HL-60 (cell line): ENCODE data around the gene GAGE12E.
"Not testable (repeated sequence)": the region's sequence is repeated elsewhere in the genome, so short reads cannot be mapped to it uniquely, and the experiment has no call there.

Source experiments
- POLR2AphosphoS5 ChIP-seq: IDR thresholded peaks from 2 replicates; pipeline ENCODE4 v1.6.1; 2012; ENCODE audit warnings: low read depth
- SPI1 ChIP-seq: IDR thresholded peaks from 2 replicates; pipeline ENCODE4 v1.6.1; 2012; ENCODE audit warnings: low read depth, mild to moderate bottlenecking, borderline replicate concordance
- TF ChIP-seq, protein P1 (sequence below): IDR thresholded peaks from one replicate; pipeline ENCODE4 v1.5.1; 2011; ENCODE audit warnings: low read length, control low read depth, inconsistent platforms; ENCODE audit not compliant: insufficient read depth

DNA sequence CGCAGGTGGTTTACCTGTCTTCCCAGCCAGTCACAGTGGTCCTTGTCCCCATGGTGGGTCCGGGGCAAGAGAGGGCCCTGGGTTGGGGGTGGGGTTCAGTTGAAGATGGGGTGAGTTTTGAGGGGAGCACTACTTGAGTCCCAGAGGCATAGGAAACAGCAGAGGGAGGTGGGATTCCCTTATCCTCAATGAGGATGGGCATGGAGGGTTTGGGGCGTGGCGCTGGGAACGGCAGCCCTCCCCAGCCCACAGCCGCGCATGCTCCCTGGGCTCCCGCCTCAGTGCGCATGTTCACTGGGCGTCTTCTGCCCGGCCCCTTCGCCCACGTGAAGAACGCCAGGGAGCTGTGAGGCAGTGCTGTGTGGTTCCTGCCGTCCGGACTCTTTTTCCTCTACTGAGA lies 9.5 kb downstream of the GAGE12E start, which contains the start of gene GAGE12F:
- TF ChIP-seq, protein P1, sequence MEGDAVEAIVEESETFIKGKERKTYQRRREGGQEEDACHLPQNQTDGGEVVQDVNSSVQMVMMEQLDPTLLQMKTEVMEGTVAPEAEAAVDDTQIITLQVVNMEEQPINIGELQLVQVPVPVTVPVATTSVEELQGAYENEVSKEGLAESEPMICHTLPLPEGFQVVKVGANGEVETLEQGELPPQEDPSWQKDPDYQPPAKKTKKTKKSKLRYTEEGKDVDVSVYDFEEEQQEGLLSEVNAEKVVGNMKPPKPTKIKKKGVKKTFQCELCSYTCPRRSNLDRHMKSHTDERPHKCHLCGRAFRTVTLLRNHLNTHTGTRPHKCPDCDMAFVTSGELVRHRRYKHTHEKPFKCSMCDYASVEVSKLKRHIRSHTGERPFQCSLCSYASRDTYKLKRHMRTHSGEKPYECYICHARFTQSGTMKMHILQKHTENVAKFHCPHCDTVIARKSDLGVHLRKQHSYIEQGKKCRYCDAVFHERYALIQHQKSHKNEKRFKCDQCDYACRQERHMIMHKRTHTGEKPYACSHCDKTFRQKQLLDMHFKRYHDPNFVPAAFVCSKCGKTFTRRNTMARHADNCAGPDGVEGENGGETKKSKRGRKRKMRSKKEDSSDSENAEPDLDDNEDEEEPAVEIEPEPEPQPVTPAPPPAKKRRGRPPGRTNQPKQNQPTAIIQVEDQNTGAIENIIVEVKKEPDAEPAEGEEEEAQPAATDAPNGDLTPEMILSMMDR, result not testable (repeated sequence)
- not testable (repeated sequence) for TF ChIP-seq SPI1, POLR2AphosphoS5
